ENCODE measurements around the gene CAPN12. TPM values are rescaled to one million over a fixed set of nuclear protein-coding genes. Genes with fewer than 3 reads are reported as not detected.
"Not testable (repeated sequence)": the region's sequence is repeated elsewhere in the genome, so short reads cannot be mapped to it uniquely, and the experiment has no call there.

CAPN12 gene
- total and polyA plus RNA-seq, 9 donors = 0.22 to 8.0 (median 3.1) TPM

DNA sequence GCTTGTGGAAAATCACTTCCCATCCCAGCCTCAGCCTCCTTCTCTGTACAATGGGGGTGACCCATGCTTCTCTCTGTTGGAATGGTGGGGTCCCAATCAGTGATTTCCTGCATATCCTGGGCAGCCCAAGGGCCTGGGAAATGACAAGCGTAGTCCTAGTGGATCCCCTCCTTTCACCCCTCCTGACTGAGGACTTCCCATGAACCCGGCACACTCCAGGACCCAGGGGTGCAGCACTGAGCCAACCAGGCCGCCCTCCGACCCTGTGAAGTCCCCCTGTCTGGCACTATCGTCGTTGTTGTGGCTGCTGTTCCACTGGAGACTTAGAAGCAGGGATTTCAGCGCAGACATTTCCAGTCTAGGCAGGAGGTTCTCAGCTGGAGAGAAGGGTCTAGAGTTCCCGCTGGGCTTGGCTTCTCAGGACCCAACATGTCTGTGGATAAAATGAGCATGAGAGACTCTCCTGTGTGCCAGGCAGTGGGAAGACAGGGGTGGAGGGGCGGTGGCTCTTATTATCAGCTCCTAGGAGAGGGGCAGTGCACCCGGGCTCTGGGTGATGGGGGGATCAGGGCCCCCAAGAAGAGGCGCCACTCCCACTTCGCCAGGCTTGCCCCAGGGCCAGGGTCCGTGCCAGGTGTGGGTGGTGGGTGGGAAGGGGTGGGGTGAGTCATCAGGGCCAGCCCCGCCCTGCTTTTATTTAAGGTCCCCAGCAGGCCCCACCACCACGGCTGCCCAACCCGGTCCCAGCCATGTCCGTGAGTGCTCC, 44.4 kb upstream of the CAPN12 start, which contains the start of gene LGALS7B:
LGALS7B (plus strand) TSS at position 723 of the 766 bp plus-strand sequence; CDS start at position 750, 27 bp downstream.
- WGBS, 3 donors = 67 to 83% (median 72%) methylated on average over 12 to 13 of the region's 17 CpGs
- TF ChIP-seq POLR2A (IDR thresholded peaks at IDR 0.05) = no peak
- TF ChIP-seq EP300 (IDR thresholded peaks at IDR 0.05) = no peak
- TF ChIP-seq, protein P1, sequence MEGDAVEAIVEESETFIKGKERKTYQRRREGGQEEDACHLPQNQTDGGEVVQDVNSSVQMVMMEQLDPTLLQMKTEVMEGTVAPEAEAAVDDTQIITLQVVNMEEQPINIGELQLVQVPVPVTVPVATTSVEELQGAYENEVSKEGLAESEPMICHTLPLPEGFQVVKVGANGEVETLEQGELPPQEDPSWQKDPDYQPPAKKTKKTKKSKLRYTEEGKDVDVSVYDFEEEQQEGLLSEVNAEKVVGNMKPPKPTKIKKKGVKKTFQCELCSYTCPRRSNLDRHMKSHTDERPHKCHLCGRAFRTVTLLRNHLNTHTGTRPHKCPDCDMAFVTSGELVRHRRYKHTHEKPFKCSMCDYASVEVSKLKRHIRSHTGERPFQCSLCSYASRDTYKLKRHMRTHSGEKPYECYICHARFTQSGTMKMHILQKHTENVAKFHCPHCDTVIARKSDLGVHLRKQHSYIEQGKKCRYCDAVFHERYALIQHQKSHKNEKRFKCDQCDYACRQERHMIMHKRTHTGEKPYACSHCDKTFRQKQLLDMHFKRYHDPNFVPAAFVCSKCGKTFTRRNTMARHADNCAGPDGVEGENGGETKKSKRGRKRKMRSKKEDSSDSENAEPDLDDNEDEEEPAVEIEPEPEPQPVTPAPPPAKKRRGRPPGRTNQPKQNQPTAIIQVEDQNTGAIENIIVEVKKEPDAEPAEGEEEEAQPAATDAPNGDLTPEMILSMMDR (IDR thresholded peaks at IDR 0.05) = no peak
- no peak within 1 kb of the TSS for H3K27ac ChIP-seq
- no peaks in the 10 kb centered on the region for H3K4me1 ChIP-seq (ENCODE audit: insufficient read depth)
- no peaks in the 10 kb centered on the region for H3K27me3 ChIP-seq
- H3K4me3 ChIP-seq = no peak within 1 kb of the TSS
- DNase-seq = no peak
- H3K9me3 ChIP-seq = no peaks in the 10 kb centered on the region
- intact Hi-C loops (cut with DNase I) = no loop called here
- H3K36me3 ChIP-seq = no peaks in the 10 kb centered on the region

DNA sequence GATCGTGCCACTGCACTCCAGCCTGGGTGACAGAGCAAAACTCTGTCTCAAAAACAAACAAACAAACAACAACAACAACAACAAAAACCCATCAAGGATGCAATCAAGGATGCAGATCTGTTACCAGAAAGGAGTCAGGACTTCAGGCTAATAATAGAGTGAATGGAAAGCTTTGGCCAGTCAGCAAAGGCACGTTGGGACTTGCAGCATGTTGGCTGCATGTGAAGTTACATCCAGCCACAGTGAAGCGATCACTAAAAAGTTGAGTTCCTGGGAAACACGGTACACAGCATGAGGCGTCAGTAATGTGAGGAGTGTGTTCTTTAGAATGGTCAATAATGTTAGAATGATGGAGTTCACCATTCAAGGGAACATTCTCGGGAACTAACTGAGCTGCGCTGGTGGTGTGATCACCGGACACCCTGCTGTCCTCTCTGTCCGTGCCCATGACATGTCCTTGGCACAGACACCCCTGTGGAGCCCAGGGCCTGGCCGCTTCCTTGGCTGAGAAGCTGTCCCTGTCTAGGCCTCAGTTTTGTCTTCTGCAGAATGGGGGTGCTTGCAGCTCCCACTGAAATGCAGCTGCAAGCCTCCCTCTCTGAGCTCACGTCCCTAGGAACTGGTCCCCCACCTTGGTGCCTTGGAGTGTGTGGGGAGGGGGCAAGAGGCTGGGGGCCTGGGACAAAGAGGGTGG, 42.4 kb upstream of the CAPN12 start:
- intact Hi-C loops (cut with DNase I) = no loop called here
- Histone ChIP-seq H3K27me3 (no peaks in the 10 kb centered on the region), H3K4me3 (no peak overlapping the region), H3K36me3 (no peaks in the 10 kb centered on the region), H3K4me1 (ENCODE audit: insufficient read depth) (no peaks in the 10 kb centered on the region), H3K9me3 (no peaks in the 10 kb centered on the region), H3K27ac (no peak overlapping the region)
- TF ChIP-seq POLR2A (IDR thresholded peaks at IDR 0.05) = no peak
- 74 to 78% (median 76%) methylated on average over 11 of the region's 11 CpGs for WGBS, 3 donors
- DNase-seq = no peak

DNA sequence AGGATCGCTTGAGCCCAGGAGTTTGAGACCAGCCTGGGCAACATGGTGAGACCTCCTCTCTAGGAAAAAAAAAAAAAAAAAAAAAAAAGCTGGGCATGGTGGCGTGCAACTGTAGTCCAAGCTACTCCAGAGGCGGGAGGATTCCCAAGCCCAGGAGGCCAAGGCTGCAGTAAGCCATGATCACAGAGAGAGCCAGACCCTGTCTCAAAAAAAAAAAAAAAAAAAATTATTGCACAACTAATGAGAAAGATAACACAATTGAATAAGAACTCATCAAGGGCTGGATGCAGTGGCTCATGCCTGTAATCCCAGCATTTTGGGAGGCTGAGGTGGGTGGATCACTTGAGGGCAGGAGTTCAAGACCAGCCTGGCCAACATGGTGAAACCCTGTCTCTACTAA, 41.8 kb upstream of the CAPN12 start:
- H3K36me3 ChIP-seq; intact Hi-C loops (cut with DNase I); H3K27ac ChIP-seq; H3K4me1 ChIP-seq (ENCODE audit: insufficient read depth); H3K9me3 ChIP-seq; H3K4me3 ChIP-seq; H3K27me3 ChIP-seq; DNase-seq: not testable (repeated sequence)
- 76 to 84% (median 80%) methylated on average over 3 of the region's 3 CpGs for WGBS, 3 donors

DNA sequence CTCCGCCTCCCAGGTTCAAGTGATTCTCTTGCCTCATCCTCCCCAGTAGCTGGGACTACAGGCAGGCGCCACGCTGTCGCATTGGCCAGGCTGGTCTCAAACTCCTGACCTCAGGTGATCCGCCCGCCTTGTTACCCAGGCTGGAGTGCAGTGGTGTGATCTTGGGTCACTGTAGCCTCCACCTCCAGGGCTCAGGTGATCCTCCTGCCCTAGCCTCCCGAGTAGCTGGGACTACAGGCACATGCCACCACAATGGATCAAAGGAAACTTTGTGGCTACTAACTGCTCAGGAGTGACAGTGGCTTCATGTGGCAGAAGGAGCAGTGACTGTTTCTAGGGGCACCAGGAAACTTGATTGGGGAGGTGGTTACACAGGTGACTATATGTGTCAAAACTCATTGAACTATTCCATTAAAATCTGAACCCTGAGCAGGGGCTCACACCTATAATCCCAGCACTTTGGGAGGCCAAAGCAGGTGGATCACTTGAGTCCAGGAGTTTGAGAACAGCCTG, 41.0 kb upstream of the CAPN12 start:
- Histone ChIP-seq H3K4me3 (no peak overlapping the region), H3K27me3 (no peaks in the 10 kb centered on the region), H3K36me3 (no peaks in the 10 kb centered on the region), H3K27ac (no peak overlapping the region), H3K9me3 (no peaks in the 10 kb centered on the region), H3K4me1 (ENCODE audit: insufficient read depth) (no peaks in the 10 kb centered on the region)
- WGBS, 3 donors = 95 to 99% (median 96%) methylated on average over 7 of the region's 7 CpGs
- no peak for DNase-seq
- TF ChIP-seq, protein P1 (IDR thresholded peaks at IDR 0.05) = no peak
- TF ChIP-seq POLR2A (IDR thresholded peaks at IDR 0.05) (no peak), EP300 (IDR thresholded peaks at IDR 0.05) (no peak)
- intact Hi-C loops (cut with DNase I) = no loop called here

DNA sequence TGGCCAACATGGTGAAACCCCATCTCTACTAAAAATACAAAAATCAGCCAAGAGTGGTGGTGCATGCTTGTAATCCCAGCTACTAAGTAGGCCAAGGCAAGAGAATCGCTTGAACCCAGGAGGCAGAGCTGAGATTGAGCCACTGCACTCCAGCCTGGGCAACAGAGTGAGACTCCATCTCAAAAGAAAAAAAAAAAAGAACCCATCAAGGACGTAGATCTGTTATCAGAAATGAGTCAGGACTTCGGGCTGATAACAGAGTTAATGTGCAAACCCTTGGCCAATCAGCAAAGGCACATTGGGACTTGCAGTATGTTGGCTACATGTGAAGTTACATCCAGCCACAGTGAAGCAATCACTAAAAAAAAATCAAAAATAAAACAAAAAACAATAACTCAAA, 40.0 kb upstream of the CAPN12 start:
- DNase-seq = no peak
- Histone ChIP-seq H3K36me3 (no peaks in the 10 kb centered on the region), H3K27me3 (no peaks in the 10 kb centered on the region), H3K4me3 (no peak overlapping the region), H3K27ac (no peak overlapping the region), H3K9me3 (no peaks in the 10 kb centered on the region), H3K4me1 (ENCODE audit: insufficient read depth) (no peaks in the 10 kb centered on the region)
- 66 to 74% (median 69%) methylated on average over 3 of the region's 3 CpGs for WGBS, 3 donors
- intact Hi-C loops (cut with DNase I) = no loop called here
- TF ChIP-seq, protein P1 (IDR thresholded peaks at IDR 0.05) = no peak
- TF ChIP-seq EP300 (IDR thresholded peaks at IDR 0.05) (no peak), POLR2A (IDR thresholded peaks at IDR 0.05) (no peak)

DNA sequence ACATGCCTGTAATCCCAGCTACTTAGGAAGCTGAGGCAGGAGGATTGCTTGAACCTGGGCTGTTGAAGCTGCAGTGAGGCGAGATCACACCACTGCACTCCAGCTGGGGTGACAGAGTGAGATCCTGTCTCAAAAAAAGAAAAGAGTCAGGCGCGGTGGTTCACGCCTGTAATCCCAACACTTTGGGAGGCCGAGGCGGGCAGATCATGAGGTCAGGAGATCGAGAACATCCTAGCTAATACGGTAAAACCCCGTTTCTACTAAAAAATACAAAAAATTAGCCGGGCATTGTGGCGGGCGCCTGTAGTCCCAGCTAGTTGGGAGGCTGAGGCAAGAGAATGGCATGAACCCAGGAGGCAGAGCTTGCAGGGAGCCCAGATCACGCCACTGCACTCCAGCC, 37.9 kb upstream of the CAPN12 start:
- DNase-seq; H3K27me3 ChIP-seq; H3K4me1 ChIP-seq (ENCODE audit: insufficient read depth); intact Hi-C loops (cut with DNase I); H3K4me3 ChIP-seq; H3K9me3 ChIP-seq; H3K27ac ChIP-seq; H3K36me3 ChIP-seq: not testable (repeated sequence)
- WGBS, 3 donors = 88 to 90% (median 89%) methylated on average over 13 of the region's 13 CpGs
